ENCODE measurements around the gene KAZN.
"Not testable (repeated sequence)": the region's sequence is repeated elsewhere in the genome, so short reads cannot be mapped to it uniquely, and the experiment has no call there.

KAZN gene

DNA sequence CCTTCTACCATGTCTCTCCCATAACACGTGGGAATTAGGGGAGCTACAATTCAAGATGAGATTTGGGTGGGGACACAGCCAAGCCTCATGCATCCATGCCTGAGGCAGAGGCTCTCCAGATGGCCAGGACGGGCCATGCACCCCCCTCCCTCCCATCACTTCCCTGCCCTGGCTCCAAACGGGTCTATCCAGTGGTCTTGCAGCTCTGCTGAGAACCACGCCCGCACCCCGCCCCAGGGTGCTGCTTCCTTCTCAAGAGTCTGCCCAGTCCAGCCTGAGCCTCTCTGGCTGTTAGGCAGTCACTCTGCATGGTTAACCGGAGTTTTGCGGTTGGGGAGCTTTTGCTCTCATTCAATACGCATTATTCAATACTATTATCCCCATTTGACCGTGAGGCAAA, 423.6 kb downstream of the KAZN start:
- no peak for DNase-seq

DNA sequence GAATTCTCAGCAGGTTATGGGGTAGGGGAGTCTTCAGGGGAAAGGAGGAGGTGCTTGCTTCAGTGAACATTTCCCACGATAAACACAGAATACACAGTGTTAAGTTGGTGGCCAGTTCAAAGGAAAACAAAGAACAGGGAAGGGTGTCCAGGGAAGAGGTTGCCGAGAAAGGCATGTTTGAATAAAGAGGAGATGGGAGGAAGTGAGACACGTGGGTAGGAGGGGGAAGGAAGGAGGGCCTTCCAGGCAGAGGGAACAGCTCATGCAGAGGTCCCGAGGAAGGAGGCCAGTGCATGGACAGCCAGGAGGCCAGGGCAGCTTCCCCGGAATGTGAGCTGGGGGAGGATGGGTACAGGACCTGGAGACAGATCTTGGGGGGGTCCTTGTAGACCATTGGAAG, 424.7 kb downstream of the KAZN start:
- no peak for DNase-seq

DNA sequence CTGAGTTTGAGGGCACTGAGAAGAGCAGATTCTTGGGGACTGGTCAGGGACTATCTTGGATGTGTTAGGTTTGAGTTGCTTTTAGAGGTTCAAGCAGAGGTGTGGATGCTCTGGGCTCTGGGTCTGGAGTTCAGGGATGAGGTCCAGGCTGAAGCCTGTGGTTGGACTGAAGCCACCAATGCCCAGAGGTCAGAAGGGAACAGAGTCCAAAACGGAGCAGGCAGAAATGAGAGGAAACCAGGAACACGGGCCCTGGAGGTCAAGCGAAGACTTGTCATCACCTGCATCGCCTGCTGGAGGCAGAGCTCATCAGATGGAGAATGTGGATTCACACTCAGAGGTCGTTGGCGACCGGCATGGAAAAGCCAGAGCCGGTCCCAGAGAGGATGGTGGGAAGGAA, 425.5 kb downstream of the KAZN start:
- DNase-seq = no peak

DNA sequence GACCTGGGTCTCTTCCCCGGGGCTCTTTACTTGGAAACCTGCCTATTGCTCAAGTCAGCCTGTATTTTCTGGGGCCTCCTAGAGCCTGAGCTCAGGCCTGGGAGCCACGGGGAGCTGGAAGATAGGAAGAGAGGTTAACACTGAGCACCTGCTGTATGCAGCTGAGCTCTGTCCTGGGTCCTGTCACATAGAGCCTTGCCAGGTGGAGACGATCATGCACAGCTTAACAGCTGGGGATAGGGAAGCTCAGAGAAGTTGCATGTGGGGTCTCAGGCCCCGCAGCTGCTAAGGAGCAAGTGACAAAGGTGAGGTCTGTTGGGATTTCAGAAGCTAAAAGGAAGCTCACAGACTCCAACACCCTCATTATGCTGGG, 427.6 kb downstream of the KAZN start:
- no peak for DNase-seq

DNA sequence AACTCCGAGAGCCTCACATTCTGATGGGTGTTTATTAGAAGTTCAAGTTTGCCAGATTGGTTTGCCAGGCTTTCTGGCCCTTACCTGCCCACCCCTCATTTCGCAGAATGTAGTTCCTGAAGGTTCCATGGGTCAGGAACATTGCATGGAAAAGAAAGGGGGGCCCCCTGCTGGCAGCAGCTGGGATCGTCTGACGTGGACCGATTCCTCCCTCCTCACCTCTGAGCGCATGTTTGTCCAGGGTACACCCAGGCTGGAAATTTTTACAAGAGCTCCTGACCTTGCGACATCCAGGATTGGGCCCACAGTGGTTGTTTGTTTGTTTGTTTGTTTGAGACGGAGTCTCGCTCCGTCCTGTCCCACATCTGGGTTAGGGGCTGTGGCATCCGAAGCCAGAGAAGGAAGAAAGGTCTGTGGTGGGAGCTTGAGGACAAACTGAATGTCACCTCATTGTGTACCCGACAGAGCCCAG, 429.1 kb downstream of the KAZN start:
- DNase-seq = no peak

DNA sequence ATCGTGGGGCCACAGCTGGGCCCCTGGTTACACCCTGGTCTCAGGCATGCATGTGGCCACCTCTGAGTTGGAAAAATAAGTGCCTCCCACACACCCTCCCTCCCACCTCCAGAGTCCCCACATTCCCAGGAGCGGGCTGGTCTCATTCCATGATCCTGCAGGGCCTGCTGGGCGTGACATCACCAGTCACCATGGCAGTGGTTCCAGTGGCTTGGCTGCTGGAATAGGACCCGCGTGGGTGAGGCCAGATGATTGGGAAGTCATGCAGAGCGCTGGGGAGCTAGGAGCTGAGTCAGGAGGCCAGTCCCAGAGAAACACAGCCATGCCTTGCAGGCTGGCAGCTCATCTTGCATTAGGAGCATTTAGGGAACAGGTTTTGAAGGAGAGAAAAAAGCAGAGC, 429.6 kb downstream of the KAZN start:
- DNase-seq = no peak

DNA sequence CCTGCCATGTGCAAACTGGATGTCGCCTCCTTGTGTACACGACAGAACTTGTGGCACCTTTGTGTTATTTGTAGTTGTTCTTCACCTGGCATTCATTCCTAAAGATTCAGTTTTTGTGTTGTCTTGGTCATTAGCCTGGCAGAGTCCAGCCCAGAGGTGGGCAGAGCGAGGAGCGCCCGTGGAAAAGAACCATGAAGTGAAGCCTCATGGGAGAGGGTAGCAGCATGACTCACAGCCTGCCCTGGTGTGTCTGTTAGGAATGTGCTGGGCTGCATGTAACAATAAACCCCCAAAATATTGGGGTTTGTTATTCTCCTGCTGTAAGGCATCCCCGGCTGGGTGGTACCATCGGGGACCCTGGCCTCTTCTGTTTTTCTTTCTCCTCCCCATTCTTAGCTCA, 430.1 kb downstream of the KAZN start:
- no peak for DNase-seq

DNA sequence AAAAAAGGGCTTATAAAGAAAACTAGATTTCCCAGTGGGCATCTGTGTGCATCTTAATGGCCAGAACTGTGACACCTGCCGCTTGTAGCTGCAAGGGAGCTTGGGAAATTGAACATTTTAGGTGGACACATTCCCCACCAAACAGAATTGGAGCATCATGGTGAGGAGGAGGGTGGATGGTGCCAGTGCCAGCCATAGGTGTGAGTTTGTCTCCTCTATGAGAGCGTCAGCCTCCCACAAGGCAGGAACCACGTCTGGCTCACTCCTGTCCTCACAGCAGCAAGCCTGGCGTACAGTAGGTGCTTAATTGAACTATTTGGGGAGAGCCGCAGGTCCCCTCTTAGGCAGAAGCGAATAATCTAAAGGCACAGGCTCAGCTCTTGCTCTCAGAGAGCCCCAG, 430.6 kb downstream of the KAZN start:
- no peak for DNase-seq

DNA sequence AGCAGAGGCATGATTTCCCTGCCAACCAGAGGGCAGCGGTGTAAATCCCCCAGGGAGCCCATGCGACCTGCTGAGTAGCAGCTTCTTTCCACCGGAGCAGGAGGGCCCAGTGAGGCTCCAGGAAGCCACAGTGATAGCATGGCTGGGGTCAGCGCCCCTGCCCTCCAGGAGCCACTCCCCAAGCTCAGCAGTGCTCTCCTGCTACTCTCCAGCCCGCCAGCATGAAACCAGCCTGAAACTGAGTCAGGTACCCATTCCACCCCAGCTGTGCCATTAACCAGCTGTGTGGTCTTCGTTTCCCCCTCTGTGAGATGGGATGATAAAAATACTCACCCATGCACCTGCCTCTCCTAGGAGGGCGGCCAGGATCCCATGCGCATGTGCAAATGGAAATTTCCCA, 431.3 kb downstream of the KAZN start:
- DNase-seq = no peak

DNA sequence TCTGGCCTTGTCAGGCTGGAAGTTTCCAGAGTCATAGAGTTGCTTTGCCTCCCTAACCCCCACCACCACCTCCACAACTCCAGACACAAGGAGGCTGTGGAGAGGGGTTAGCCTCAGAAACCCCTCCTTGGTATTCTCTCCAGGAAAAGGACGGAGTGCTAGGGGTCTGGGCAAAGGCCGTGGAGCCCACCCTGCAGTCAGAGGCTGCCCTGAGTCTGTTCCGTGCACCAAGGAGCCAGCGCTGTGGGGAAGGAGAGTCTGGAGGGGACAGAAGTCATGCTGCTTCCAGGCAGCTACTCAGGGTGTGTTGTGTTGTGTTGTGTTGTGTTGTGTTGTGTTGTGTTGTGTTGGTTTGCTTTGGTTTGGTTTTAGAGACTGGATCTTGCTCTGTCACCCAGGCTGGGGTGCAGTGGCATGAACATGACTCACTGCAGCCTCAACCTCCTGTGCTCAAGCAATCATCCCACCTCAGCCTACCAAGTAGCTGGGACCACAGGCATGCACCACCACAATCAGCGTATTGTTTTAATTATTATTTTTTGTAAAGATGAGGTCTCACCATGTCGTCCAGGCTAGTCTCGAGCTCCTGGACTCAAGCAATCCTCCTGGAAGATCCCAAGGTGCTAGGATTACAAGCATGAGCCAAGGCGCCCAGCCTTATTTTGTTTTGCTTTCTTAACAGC, 432.9 kb downstream of the KAZN start:
- DNase-seq = no peak

DNA sequence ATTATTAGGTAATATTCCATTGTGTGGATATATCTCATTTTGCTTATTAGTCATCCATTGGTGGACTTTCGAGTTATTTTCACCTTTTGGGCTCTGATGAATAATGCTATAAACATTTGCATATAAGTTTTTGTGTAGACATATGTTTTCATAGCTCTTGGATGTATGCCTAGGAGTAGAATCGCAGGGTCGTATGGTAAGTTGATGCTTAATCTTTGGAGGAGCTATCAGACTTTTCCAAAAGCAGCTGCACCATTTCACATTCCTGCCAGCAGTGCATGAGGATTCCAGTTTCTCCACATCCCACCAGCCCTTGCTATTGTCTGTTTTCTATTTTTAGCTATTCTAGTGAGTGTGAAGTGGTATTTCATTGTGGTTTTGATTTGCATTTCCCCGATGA, 434.8 kb downstream of the KAZN start:
- no peak for DNase-seq

DNA sequence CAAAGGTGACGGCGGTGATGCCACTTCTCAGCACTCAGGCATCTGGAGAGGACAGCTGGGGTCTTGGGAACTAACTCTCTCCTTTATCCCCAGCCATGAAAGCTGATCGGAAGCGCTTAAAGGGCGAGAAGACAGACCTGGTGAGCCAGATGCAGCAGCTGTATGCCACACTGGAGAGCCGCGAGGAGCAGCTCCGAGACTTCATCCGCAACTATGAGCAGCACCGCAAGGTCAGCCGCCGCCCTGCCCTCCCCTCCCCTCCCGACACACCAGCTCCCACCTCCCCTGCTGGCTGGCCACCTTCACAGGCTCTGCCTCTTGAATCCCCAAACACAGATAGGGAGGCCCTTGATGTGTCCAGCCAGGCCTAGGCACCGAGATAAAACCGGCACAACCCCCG, 436.2 kb downstream of the KAZN start:
- no peak for DNase-seq

DNA sequence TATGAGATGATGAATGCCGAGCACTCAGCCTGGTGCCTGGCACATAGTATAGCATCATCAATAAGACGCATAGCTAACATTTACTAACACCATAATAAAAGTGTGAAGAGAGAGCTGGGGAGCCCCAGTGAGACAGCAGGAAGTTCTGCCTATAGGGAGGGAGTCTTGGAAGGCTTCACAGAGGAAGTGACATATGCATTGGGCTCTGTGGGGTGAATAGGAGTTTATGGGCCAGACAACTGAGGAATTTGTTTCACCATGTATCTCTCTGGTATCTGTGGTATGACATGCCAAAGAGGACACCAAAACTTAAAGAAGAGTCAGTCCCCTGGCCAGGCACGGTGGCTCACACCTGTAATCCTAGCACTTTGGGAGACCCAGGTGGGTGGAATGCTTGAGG, 436.8 kb downstream of the KAZN start:
- no peak for DNase-seq

DNA sequence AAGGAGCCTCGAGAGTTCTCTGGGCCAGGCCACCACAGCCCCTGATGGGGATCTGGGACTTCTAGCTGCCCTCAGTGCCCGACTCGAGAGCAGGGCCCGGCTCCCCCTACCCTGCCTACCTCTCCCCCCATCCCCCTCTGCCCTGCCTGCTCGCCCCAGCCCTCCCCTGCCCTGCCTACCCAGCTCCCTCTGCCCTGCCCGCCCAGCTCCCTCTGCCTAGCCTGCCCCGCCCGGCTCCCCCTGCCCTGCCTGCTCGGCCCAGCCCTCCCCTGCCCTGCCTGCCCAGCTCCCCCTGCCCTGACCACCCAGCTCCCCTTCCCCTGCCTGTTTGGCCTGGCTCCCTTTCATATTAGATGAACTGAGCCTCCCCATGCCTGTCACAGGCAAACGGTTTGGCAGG, 437.6 kb downstream of the KAZN start:
- no peak for DNase-seq

DNA sequence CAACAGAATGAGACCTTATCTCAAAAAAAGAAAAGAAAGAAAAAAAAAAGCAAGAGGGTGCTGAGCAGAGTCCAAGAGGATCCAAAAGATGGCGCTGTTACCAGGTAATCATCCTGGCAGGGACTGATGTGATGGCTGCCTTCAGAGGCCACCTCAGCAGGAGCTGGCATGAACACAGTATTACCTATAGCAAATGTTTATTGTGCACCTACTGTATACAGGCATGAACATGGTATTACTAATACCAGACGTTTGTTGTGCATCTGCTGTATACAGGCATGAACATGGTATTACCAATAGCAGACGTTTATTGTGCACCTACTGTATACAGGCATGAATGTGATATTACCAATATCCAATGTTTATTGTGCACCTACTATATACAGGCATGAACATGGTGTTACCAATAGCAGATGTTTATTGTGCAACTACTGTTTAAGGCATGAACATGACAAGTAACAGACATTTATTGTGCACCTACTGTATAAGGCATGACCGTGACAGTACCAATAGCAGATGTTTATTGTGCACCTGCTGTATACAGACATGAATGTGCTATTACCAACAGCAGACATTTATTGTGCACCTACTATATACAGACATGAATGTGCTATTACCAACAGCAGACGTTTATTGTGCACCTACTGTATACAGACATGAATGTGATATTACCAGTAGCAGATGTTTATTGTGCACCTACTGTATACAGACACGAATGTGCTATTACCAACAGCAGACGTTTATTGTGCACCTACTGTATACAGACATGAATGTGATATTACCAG, 439.9 kb downstream of the KAZN start:
- DNase-seq = no peak

DNA sequence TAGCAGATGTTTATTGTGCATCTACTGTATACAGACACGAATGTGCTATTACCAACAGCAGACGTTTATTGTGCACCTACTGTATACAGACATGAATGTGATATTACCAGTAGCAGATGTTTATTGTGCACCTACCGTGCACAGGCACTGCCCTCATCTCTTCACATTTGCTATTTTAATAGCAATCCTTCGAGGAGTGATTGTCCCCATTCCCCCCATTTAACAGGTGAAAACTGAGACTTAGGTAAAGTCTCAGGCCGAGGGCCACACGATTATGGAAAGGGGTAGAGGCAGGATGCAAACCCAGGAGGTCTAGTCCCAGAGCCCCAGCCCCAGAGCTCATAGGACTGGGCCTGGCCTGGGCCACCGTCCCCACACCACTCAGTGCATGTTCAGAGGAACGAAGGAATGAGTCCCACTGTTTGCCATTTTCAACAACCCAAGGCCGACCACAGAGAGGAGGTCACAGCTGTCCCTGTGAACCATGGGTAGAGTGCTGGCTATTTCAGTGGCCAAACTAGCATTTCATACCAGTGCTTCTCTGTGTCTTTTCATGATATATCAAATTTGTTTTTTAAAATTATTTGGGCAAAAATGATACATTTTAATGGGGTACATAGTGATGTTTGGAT, 440.6 kb downstream of the KAZN start:
- DNase-seq = no peak

DNA sequence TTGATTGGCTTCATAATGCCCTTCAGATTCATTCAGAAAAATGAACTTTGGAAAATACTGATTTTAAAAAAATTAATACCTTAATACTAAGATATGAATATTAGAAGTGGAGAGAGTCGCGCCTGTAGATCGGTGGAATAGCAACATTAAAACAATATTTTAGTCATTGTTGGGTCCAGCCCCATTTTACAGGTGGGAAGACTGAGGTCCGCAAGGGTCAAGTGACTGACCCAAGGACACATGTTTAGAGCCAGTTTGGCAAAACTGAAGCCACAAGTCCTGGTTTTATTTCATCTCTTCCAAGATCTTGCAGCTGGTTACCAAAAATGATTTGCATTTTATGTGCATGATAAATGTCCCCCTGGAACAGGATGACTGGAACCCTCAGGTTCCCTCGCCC, 441.4 kb downstream of the KAZN start:
- DNase-seq = no peak

DNA sequence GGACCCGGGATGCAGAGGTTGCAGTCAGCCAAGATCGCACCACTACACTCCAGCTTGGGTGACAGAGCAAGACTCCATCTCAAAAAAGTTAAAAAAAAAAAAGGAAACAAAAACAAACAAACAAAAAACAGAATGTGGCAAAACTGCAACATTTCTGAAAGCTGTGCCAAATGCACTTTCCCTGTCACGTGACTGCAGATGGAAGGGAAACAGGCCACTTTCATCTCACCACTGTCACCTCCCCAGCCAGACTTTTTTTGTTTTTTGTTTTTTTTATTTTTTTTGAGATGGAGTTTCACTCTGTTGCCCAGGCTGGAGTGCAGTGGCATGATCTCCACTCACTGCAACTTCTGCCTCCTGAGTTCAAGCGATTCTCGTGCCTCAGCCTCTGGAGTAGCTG, 442.2 kb downstream of the KAZN start:
- DNase-seq = not testable (repeated sequence)

DNA sequence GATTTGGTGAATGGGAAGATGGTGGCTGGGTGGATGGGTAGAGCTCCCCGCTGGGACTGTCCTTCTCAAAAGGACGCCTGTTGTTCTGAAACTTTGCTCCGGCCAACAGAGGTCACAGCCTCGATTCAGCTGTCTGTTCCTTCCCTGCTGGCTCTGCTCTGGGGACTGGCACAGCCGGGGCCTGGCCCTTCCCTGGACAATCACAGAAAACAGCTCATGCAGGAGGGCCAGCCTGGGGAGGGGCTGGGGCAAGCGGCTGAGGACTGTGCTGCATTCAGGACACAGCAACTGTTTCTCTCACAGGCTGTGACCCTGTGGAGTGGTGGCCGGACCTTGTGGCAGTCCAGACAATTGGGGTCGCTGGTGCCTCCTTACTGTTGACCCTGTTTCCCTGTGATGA, 444.4 kb downstream of the KAZN start:
- DNase-seq = no peak

DNA sequence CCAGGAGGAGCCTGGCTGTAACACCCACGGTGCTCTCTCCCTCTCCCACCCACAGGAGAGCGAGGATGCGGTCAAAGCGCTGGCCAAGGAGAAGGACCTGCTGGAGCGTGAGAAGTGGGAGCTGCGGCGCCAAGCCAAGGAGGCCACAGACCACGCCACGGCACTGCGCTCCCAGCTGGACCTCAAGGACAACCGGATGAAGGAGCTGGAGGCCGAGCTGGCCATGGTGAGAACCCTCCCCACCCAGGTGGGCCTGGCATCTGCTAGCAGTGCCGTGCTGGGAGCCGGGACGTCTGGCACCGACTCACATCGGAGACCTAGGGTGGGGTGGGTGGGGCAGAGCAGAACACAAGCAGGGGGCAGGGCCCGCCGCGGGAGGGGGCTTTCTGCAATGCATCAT, 445.4 kb downstream of the KAZN start:
- DNase-seq = no peak

DNA sequence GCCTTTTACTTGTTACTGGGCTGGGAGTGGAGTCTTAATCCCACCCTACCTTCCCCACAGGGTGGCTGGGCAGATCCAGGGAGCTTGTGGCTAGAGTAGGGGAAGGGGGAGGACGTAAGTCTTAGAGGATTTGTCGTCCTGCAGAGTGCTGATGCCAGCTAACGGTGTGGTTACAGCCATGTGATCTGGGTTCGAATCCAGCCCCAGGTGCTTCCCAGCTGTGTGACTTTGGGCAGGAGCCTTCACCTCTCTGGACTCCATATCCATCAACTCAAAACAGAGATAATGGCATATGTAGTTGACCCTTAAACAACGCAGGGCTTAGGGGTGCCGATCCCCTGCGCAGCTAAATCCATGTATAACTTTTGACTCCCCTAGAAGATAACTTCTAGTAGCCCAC, 446.6 kb downstream of the KAZN start:
- DNase-seq = no peak

DNA sequence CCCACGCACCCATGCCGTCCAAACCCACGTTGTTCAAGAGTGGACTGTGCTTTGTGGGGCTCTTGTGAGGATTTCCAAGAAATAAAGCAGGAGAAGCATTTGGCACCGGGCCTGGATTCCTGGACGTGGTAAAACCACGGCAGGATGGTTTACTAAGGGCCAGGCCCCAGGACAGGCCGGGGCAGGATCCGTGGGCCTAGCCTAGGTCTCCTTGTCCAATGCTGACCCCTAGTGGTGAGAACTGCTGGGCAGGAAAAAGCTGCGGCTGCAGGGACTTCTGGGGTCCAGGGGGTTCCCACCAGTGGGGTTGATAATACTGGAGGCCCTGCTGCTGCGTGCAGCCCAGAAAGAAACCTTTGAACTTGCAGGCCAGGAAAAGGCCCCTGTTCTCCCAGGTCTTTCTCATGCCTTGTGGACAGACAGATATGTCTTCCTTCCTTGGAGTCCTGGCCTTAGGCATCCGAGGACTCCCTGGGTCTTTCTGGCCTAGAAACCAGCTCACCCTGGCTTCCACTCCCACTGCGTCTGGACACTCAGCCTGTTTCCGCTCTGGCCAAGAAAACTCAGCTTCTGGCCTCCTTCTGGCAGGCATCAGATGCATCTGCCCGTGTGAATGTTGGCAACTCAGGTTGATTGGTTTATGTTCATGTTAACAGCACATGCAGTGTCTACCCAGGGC, 448.1 kb downstream of the KAZN start:
- no peak for DNase-seq

DNA sequence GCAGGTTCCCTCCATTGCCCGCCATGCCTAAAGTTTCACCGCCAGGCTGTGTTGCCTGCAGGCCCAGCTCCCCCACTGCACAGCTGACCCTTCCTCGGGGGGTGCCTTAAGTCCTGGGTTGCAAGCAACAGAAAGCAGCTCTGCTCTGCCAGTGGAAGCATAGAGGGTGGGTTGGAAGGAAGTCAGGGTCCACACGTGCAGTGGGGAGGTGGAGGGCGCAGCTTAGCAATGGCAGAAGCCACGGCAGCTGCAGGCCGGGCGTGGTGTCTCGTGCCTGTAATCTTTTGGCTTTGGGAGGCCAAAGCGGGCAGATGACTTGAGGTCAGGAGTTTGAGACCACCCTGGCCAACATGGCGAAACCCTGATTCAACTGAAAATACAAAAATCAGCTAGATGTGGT, 448.8 kb downstream of the KAZN start:
- DNase-seq = no peak

Measured in DMS 273 treated with DMSO at 0.1 percent for 48 hours (cell line).